Caco-2 (cell line): Measurements from ENCODE around the gene ELMO2. TPM values are rescaled to one million over a fixed set of nuclear protein-coding genes. Genes with fewer than 3 reads are reported as not detected.

Experiments
- BruUV-seq: library from RNA; stranded (reverse); fragments of 400-500 nt; replicated peaks from 2 replicates; lab custom pipeline; 2021; lab: Mats Ljungman, UMichigan
- CTCF ChIA-PET: fragments of 300-600 bp; sonication (Branson Sonifier 250); formaldehyde crosslinking; loops from one replicate; lab custom pipeline; 2022; ENCODE audit warnings: antibody characterized with exemption; lab: Charles Lee
- POLR2A ChIA-PET: fragments of 300-600 bp; sonication (Branson Sonifier 250); formaldehyde crosslinking; loops from one replicate; lab custom pipeline; 2022; ENCODE audit warnings: antibody characterized with exemption; lab: Charles Lee
- DNase-seq, 2 experiments: peaks; one replicate each; pipeline versions ENCODE4 v3.0.0 to v3.0.0-alpha.2; 2020 to 2022
- H3K27me3 ChIP-seq: replicated peaks from 2 replicates; pipeline ENCODE4 v1.6.0; 2011; ENCODE audit warnings: low read length; ENCODE audit not compliant: control insufficient read depth, insufficient read depth
- H3K36me3 ChIP-seq: 2 replicates; pipeline ENCODE4 v1.5.1; 2011; ENCODE audit warnings: low read length; ENCODE audit not compliant: control insufficient read depth, insufficient read depth
- H3K4me1 ChIP-seq: fragments of 250-450 bp; sonication (Bioruptor Pico); 2 replicates; pipeline ENCODE4 v1.5.1; 2020; ENCODE audit warnings: mild to moderate bottlenecking
- H3K4me3 ChIP-seq: 2 replicates; pipeline ENCODE4 v1.5.1; 2011; ENCODE audit warnings: low read depth, mild to moderate bottlenecking, control low read depth, low read length
- H3K9me3 ChIP-seq: fragments of 250-450 bp; sonication (Bioruptor Pico); 2 replicates; pipeline ENCODE4 v1.5.1; 2020; ENCODE audit warnings: mild to moderate bottlenecking, moderate library complexity
- H3K27ac Mint-ChIP-seq: one replicate; pipeline ENCODE4 v1.8.0; 2022; ENCODE audit warnings: mixed read lengths; ENCODE audit not compliant: unreplicated experiment
- H3K27me3 Mint-ChIP-seq: one replicate; pipeline ENCODE4 v1.8.0; 2022; ENCODE audit warnings: mixed read lengths; ENCODE audit not compliant: insufficient read depth, unreplicated experiment
- H3K36me3 Mint-ChIP-seq: one replicate; pipeline ENCODE4 v1.8.0; 2022; ENCODE audit warnings: mild to moderate bottlenecking, mixed read lengths; ENCODE audit not compliant: insufficient read depth, unreplicated experiment
- H3K4me1 Mint-ChIP-seq: one replicate; pipeline ENCODE4 v1.8.0; 2022; ENCODE audit warnings: low read depth, mixed read lengths; ENCODE audit not compliant: unreplicated experiment
- H3K4me3 Mint-ChIP-seq: one replicate; pipeline ENCODE4 v1.8.0; 2022; ENCODE audit warnings: mild to moderate bottlenecking, moderate library complexity, mixed read lengths; ENCODE audit not compliant: unreplicated experiment
- H3K9me3 Mint-ChIP-seq: one replicate; pipeline ENCODE4 v1.8.0; 2022; ENCODE audit warnings: mixed read lengths; ENCODE audit not compliant: unreplicated experiment
- intact Hi-C: fragments of 100-400 bp; cut with micrococcal nuclease; formaldehyde crosslinking; loops from one replicate; pipeline ENCODE4 v1.10.0; 2022; ENCODE audit not compliant: unreplicated experiment
- total RNA-seq: library from RNA; stranded (reverse); gene quantifications from 2 replicates; pipeline ENCODE4 v1.2.3, GENCODE V29; 2022
- TF ChIP-seq, protein P1 (sequence below), 2 experiments: fragments of 200-600 bp in 1 of 2; IDR thresholded peaks; 1 replicate in 1 of 2; 2 replicates in 1 of 2; pipeline versions ENCODE4 v1.5.1 to v1.8.0; 2011 to 2022; ENCODE audit warnings: antibody characterized with exemption in 1 of 2, control low read depth in 1 of 2, inconsistent platforms in 1 of 2, low read depth in 1 of 2, low read length in 1 of 2, mild to moderate bottlenecking in 1 of 2, moderate library complexity in 1 of 2; ENCODE audit not compliant: insufficient read depth in 1 of 2, severe bottlenecking in 1 of 2, unreplicated experiment in 1 of 2

ELMO2 gene
- total RNA-seq, 1 experiment from 2014 or later = 82.4 TPM

DNA sequence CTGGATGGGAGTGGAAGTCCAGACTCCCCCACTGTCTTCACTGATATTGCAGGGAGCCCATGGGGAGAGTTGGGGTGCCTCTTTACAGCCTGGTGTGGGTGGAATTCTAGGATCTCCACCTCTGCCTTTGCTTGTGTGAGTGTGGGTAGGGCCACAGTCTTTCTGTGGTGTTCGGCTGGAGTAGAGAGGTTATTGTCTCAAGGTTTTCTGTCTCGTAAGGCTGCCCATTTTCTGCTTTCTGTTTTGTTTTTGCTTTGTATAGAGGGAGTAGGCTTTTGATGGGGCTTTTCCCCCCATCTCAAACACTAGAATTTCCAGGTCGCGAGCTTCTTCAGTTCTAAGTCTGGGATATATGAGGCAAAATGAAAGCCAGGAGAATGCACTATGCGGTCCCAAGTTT lies 40.4 kb upstream of the ELMO2 start:
- H3K27me3 ChIP-seq = peaks cover 2% of the 10 kb centered on the region; the same call in 1 of the 2 replicates
- Mint-ChIP-seq H3K9me3 (peaks cover 10% of the 10 kb centered on the region), H3K36me3 (no peaks in the 10 kb centered on the region), H3K27ac (no peak overlapping the region), H3K4me3 (no peak overlapping the region), H3K4me1 (no peaks in the 10 kb centered on the region), H3K27me3 (peaks cover 34% of the 10 kb centered on the region)
- H3K9me3 ChIP-seq = peaks cover 17% of the 10 kb centered on the region
- DNase-seq = no peak
- BruUV-seq = no TSS peak
- TF ChIP-seq, protein P1, sequence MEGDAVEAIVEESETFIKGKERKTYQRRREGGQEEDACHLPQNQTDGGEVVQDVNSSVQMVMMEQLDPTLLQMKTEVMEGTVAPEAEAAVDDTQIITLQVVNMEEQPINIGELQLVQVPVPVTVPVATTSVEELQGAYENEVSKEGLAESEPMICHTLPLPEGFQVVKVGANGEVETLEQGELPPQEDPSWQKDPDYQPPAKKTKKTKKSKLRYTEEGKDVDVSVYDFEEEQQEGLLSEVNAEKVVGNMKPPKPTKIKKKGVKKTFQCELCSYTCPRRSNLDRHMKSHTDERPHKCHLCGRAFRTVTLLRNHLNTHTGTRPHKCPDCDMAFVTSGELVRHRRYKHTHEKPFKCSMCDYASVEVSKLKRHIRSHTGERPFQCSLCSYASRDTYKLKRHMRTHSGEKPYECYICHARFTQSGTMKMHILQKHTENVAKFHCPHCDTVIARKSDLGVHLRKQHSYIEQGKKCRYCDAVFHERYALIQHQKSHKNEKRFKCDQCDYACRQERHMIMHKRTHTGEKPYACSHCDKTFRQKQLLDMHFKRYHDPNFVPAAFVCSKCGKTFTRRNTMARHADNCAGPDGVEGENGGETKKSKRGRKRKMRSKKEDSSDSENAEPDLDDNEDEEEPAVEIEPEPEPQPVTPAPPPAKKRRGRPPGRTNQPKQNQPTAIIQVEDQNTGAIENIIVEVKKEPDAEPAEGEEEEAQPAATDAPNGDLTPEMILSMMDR (IDR thresholded peaks at IDR 0.05; ENCODE audit: insufficient read depth in 1 of 2, low read depth in 1 of 2, low read length in 1 of 2, severe bottlenecking in 1 of 2, unreplicated experiment in 1 of 2) = no peak
- ChIA-PET CTCF (no interaction called here), POLR2A (no interaction called here)
- H3K4me3 ChIP-seq = no peak overlapping the region
- H3K36me3 ChIP-seq = no peaks in the 10 kb centered on the region
- no peaks in the 10 kb centered on the region for H3K4me1 ChIP-seq
- intact Hi-C loops = no loop called here

DNA sequence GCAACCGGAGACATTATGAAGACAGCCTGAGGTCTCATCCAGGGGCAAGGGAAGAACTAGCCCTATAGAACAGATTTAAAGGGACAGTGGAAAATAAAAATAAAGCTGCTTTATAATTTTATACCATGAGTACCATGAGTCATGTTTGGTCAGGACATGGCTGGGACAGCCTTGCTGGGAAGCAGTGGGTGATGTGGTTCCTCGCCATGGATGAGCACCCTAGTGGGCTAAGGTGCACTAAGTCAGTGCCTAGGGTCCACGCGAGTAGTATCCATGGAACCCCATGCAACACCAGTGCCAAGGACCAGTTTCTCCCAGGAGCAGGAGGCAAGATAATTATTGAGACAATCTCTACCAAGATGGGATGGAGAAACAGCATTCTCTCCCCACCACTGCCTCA lies 33.4 kb upstream of the ELMO2 start:
- Histone ChIP-seq H3K4me3 (no peak overlapping the region), H3K36me3 (no peaks in the 10 kb centered on the region), H3K4me1 (no peaks in the 10 kb centered on the region), H3K27me3 (no peaks in the 10 kb centered on the region; the same call in 1 of the 2 replicates), H3K9me3 (peaks cover 5% of the 10 kb centered on the region; the same call in 1 of the 2 replicates)
- Mint-ChIP-seq H3K36me3 (no peaks in the 10 kb centered on the region), H3K27ac (no peak overlapping the region), H3K4me1 (no peaks in the 10 kb centered on the region), H3K9me3 (peaks cover 8% of the 10 kb centered on the region), H3K4me3 (no peak overlapping the region), H3K27me3 (peaks cover 20% of the 10 kb centered on the region)
- POLR2A ChIA-PET = no interaction called here
- TF ChIP-seq, protein P1 (IDR thresholded peaks at IDR 0.05; ENCODE audit: insufficient read depth in 1 of 2, low read depth in 1 of 2, low read length in 1 of 2, severe bottlenecking in 1 of 2, unreplicated experiment in 1 of 2) = no peak
- BruUV-seq = no TSS peak
- CTCF ChIA-PET = interaction anchor here (0.6 to 0.7 kb wide), 2 partner anchors 23 to 237 kb away, joined by 3 read pairs; no protein-coding TSS in a partner anchor
- no peak for DNase-seq
- intact Hi-C loops = no loop called here

DNA sequence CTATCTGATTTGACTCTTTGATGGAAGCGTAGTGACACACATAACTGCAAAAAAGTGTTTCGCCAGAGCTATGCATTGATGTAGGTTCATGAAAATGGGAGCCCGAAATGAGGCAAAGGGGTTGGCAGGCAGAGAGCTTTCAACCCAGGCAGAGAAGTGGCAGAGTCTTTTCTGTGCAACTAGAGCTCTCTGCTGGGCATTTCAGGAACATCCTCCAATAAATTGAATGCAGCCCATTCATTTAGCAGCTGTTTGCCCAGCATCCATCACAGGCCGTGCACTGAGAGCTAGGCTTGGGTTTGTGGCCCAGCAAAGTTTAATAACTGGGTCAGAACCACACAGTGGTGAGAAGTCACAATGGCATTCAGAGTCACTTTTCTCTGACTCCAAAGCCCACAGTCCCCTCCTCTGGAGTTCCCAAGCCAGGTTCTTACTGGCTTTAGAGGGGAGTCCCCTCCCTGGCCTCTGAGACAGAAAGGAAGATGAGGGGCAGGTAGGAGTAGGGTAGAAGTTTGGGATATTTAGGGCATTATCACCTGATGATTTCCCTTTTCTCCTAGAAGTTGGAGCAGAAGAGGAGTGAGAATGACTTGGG lies 31.8 kb upstream of the ELMO2 start:
- H3K9me3 Mint-ChIP-seq = no peaks in the 10 kb centered on the region
- TF ChIP-seq, protein P1 (IDR thresholded peaks at IDR 0.05; ENCODE audit: insufficient read depth in 1 of 2, low read depth in 1 of 2, low read length in 1 of 2, severe bottlenecking in 1 of 2, unreplicated experiment in 1 of 2) = peak; percentile 32 to 61
- no peaks in the 10 kb centered on the region for H3K4me1 Mint-ChIP-seq
- no peak overlapping the region for H3K27ac Mint-ChIP-seq
- Histone ChIP-seq H3K4me1 (no peaks in the 10 kb centered on the region), H3K9me3 (no peaks in the 10 kb centered on the region), H3K4me3 (no peak overlapping the region), H3K27me3 (no peaks in the 10 kb centered on the region; the same call in 1 of the 2 replicates), H3K36me3 (no peaks in the 10 kb centered on the region)
- DNase-seq = peak in 1 of 2 experiments; percentile 60
- POLR2A ChIA-PET = interaction anchor here (0.6 kb wide), 1 partner anchor 74 kb away, joined by 9 read pairs; no protein-coding TSS in a partner anchor
- no TSS peak for BruUV-seq
- no peaks in the 10 kb centered on the region for H3K36me3 Mint-ChIP-seq
- no peak overlapping the region for H3K4me3 Mint-ChIP-seq
- peaks cover 15% of the 10 kb centered on the region for H3K27me3 Mint-ChIP-seq
- intact Hi-C loops = loop anchor here (1.0 kb wide), 2 partner anchors 306 to 424 kb away; no protein-coding TSS in a partner anchor
- CTCF ChIA-PET = interaction anchor here (0.5 to 1.5 kb wide), 22 partner anchors 9 to 468 kb away, joined by 3 to 29 read pairs (median 4); partner anchors contain the start of gene ELMO2
